ENCODE data around the gene ACTR8. TPM values are rescaled to one million over a fixed set of nuclear protein-coding genes. Genes with fewer than 3 reads are reported as not detected.

Gene ACTR8
- total RNA-seq, 1 experiment from 2014 or later = 47.5 TPM

GRCh38 chr3:53899750-53900149, 17.8 kb upstream of the ACTR8 start:
- ChIA-PET POLR2A (ENCODE audit: unreplicated experiment) (no interaction called here), CTCF (no interaction called here)
- intact Hi-C loops (cut with micrococcal nuclease) = no loop called here
- Histone ChIP-seq H3K79me2 (ENCODE audit: low read length) (no peaks in the 10 kb centered on the region), H3K9me3 (ENCODE audit: low read length) (no peaks in the 10 kb centered on the region), H4K20me1 (ENCODE audit: low read length) (no peaks in the 10 kb centered on the region), H3K27me3 (ENCODE audit: low read length) (peaks cover 48% of the 10 kb centered on the region), H3K27ac (ENCODE audit: low read length) (no peak overlapping the region), H3F3A (ENCODE audit: low read length, unreplicated experiment) (no peaks in the 10 kb centered on the region), H3K4me1 (ENCODE audit: insufficient read depth, low read length) (no peaks in the 10 kb centered on the region), H3K4me3 (ENCODE audit: low read length) (no peak overlapping the region), H3K4me2 (ENCODE audit: low read length) (no peak overlapping the region), H3K9me2 (replicated peaks; ENCODE audit: low read length) (no peaks in the 10 kb centered on the region), H3K9ac (ENCODE audit: low read length) (no peak overlapping the region), H2AFZ (ENCODE audit: low read length) (no peak overlapping the region), H3K36me3 (ENCODE audit: low read depth, low read length) (no peaks in the 10 kb centered on the region)
- TF ChIP-seq CTCF (conservative IDR thresholded peaks at IDR 0.05; ENCODE audit: low read depth, low read length) (no peak), EZH2 (IDR thresholded peaks at IDR 0.05; ENCODE audit: low read length, unreplicated experiment) (no peak), EZH2phosphoT487 (IDR thresholded peaks at IDR 0.05; ENCODE audit: borderline replicate concordance, low read length) (no peak)
- DNase-seq (no peak), ATAC-seq (no peak)
- BruUV-seq (replicated peaks) = no TSS peak

GRCh38 chr3:53892286-53892637, 10.3 kb upstream of the ACTR8 start:
- Histone ChIP-seq H3F3A (ENCODE audit: low read length, unreplicated experiment) (no peaks in the 10 kb centered on the region), H3K79me2 (ENCODE audit: low read length) (peaks cover 41% of the 10 kb centered on the region), H4K20me1 (ENCODE audit: low read length) (peaks cover 11% of the 10 kb centered on the region; the same call in 1 of the 2 replicates), H2AFZ (ENCODE audit: low read length) (peak overlapping the region; percentile 84), H3K27ac (ENCODE audit: low read length) (peak overlapping the region; percentile 59), H3K4me1 (ENCODE audit: insufficient read depth, low read length) (peaks cover 17% of the 10 kb centered on the region), H3K36me3 (ENCODE audit: low read depth, low read length) (no peaks in the 10 kb centered on the region; the same call in 1 of the 2 replicates), H3K9ac (ENCODE audit: low read length) (peak overlapping the region; percentile 47), H3K9me2 (replicated peaks; ENCODE audit: low read length) (no peaks in the 10 kb centered on the region), H3K4me3 (ENCODE audit: low read length) (peak overlapping the region; percentile 84), H3K9me3 (ENCODE audit: low read length) (no peaks in the 10 kb centered on the region), H3K4me2 (ENCODE audit: low read length) (peak overlapping the region; percentile 78), H3K27me3 (ENCODE audit: low read length) (peaks cover 14% of the 10 kb centered on the region; the same call in 1 of the 2 replicates)
- DNase-seq (no peak), ATAC-seq (no peak)
- TF ChIP-seq EZH2 (IDR thresholded peaks at IDR 0.05; ENCODE audit: low read length, unreplicated experiment) (no peak), EZH2phosphoT487 (IDR thresholded peaks at IDR 0.05; ENCODE audit: borderline replicate concordance, low read length) (no peak), CTCF (conservative IDR thresholded peaks at IDR 0.05; ENCODE audit: low read depth, low read length) (no peak)
- POLR2A ChIA-PET (ENCODE audit: unreplicated experiment) = interaction anchor here (0.7 kb wide), 1 partner anchor 171 kb away, joined by 3 read pairs; no protein-coding TSS in a partner anchor
- TSS peak; percentile 97 for BruUV-seq (replicated peaks)
- intact Hi-C loops (cut with micrococcal nuclease) = loop anchor here (5.0 kb wide), 1 partner anchor 545 kb away; the partner anchor contains the start of gene DCP1A
- CTCF ChIA-PET = no interaction called here

GRCh38 chr3:53891497-53892285, 9.7 kb upstream of the ACTR8 start, which contains the start of gene SELENOK:
SELENOK (minus strand) TSS chr3:53891859.
- Histone ChIP-seq H3F3A (ENCODE audit: low read length, unreplicated experiment) (no peaks in the 10 kb centered on the region), H2AFZ (ENCODE audit: low read length) (peak within 1 kb of the TSS; percentile 84), H3K4me1 (ENCODE audit: insufficient read depth, low read length) (peaks cover 17% of the 10 kb centered on the region), H3K27ac (ENCODE audit: low read length) (peak within 1 kb of the TSS; percentile 59), H3K9ac (ENCODE audit: low read length) (peak within 1 kb of the TSS; percentile 81), H3K4me3 (ENCODE audit: low read length) (peak within 1 kb of the TSS; percentile 84), H3K9me2 (replicated peaks; ENCODE audit: low read length) (no peaks in the 10 kb centered on the region), H3K79me2 (ENCODE audit: low read length) (peaks cover 45% of the 10 kb centered on the region), H3K4me2 (ENCODE audit: low read length) (peak within 1 kb of the TSS; percentile 91), H3K36me3 (ENCODE audit: low read depth, low read length) (no peaks in the 10 kb centered on the region; the same call in 1 of the 2 replicates), H4K20me1 (ENCODE audit: low read length) (peaks cover 11% of the 10 kb centered on the region; the same call in 1 of the 2 replicates), H3K27me3 (ENCODE audit: low read length) (peaks cover 10% of the 10 kb centered on the region; the same call in 1 of the 2 replicates), H3K9me3 (ENCODE audit: low read length) (no peaks in the 10 kb centered on the region)
- CTCF ChIA-PET = no interaction called here
- BruUV-seq (replicated peaks) = no TSS peak
- POLR2A ChIA-PET (ENCODE audit: unreplicated experiment) = interaction anchor here (0.7 kb wide), 1 partner anchor 170 kb away, joined by 3 read pairs; no protein-coding TSS in a partner anchor
- ATAC-seq (peak; percentile 95), DNase-seq (peak; percentile 99)
- TF ChIP-seq EZH2 (IDR thresholded peaks at IDR 0.05; ENCODE audit: low read length, unreplicated experiment) (no peak), EZH2phosphoT487 (IDR thresholded peaks at IDR 0.05; ENCODE audit: borderline replicate concordance, low read length) (no peak), CTCF (conservative IDR thresholded peaks at IDR 0.05; ENCODE audit: low read depth, low read length) (no peak)
- intact Hi-C loops (cut with micrococcal nuclease) = loop anchor here (5.0 kb wide), 1 partner anchor 544 kb away; the partner anchor contains the start of gene DCP1A

Data from PC-3 (cell line).